GM12872 (cell line): ENCODE data around the gene CCBE1.

ENCODE experiments used
- CTCF ChIP-seq: IDR thresholded peaks from 3 replicates; pipeline ENCODE4 v1.5.1; 2011; ENCODE audit warnings: low read depth, mild to moderate bottlenecking, low read length, moderate library complexity; ENCODE audit not compliant: insufficient read depth

CCBE1 gene

GRCh38 chr18:59623456-59624368, 73.5 kb downstream of the CCBE1 start:
- TF ChIP-seq CTCF = no peak

GRCh38 chr18:59621027-59621426, 76.2 kb downstream of the CCBE1 start:
- no peak for TF ChIP-seq CTCF

GRCh38 chr18:59620381-59620780, 76.8 kb downstream of the CCBE1 start:
- no peak for TF ChIP-seq CTCF

GRCh38 chr18:59619816-59620215, 77.4 kb downstream of the CCBE1 start:
- TF ChIP-seq CTCF = no peak

- TF ChIP-seq CTCF = no peak
Measured at GRCh38 chr18:59617468-59617932, 79.7 kb downstream of the CCBE1 start.

GRCh38 chr18:59616501-59616900, 80.7 kb downstream of the CCBE1 start:
- TF ChIP-seq CTCF = no peak

- TF ChIP-seq CTCF = no peak
Measured at GRCh38 chr18:59613903-59614302, 83.3 kb downstream of the CCBE1 start.
